ENCODE measurements around the gene VAV2.

GRCh38 chr9:133949486-133950061 is 42.5 kb downstream of the VAV2 start:
- TF ChIP-seq CTCF (conservative IDR thresholded peaks at IDR 0.05) (no peak), ZFX (IDR thresholded peaks at IDR 0.05) (no peak)

Data from C4-2B (cell line).